Measurements from ENCODE around the gene SPAG7.

GRCh38 chr17:4944554-4945175 lies 23.0 kb downstream of the SPAG7 start:
- TF ChIP-seq CTCF (conservative IDR thresholded peaks at IDR 0.05; ENCODE audit: low read length) (no peak), EZH2phosphoT487 (IDR thresholded peaks at IDR 0.05; ENCODE audit: borderline replicate concordance, low read depth, low read length) (no peak)
